GM18867 (cell line): ENCODE data around the gene GPR157.

Source experiments
- ATAC-seq: cut with Tn5 transposase; IDR thresholded peaks from one replicate; pipeline ENCODE4 v1.9.1; 2021; ENCODE audit warnings: mild to moderate bottlenecking, moderate library complexity; ENCODE audit not compliant: unreplicated experiment

Gene GPR157

GRCh38 chr1:9065213-9065751, 63.6 kb downstream of the GPR157 start:
- no peak for ATAC-seq

DNA sequence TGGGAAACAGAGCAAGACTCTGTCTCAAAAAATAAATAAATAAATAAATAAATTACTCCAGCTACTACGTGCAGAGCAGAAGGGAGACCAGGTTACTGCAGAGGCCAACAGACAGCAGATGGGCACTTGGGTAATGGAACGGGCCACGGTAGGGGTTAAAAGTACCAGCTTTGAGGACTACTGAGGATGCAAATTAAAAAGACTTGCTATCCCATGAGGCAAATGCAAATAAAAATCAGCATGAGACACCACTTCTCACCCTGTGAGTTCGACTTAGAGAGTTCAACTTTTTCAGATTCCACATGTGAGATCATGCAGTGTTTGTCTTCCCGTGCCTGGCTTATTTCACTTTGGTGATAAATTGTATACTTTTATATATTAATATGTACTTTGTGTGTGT, 66.1 kb downstream of the GPR157 start:
- ATAC-seq = no peak

DNA sequence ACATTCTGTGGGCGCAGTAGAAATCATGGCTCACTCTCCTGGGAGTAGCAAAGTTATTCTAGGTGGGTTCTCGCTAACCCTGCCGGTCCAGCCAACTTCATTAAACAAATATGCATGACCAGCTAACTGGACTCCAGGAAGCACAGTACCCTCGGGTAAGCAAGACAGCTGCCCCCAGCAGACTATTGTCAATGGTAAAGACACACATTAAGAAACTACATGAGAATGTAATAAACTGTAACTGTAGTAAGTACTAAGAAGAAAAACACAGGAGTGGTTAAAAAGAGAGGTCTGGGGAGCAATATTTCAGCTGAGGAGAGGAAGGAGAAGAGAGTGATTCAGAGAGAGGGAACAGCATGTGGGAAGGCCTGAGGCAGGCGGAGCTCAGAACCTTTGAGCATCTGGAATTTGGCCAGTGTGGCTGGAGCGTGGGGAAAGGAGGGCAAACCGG, 66.9 kb downstream of the GPR157 start:
- no peak for ATAC-seq

GRCh38 chr1:9061252-9061960, 67.5 kb downstream of the GPR157 start:
- ATAC-seq = no peak

GRCh38 chr1:9059891-9060744, 68.8 kb downstream of the GPR157 start:
- no peak for ATAC-seq

- no peak for ATAC-seq
Measured at GRCh38 chr1:9058465-9058864, 70.4 kb downstream of the GPR157 start.

- no peak for ATAC-seq
Measured at GRCh38 chr1:9057851-9058250, 71.1 kb downstream of the GPR157 start.

- no peak for ATAC-seq
Measured at GRCh38 chr1:9052272-9053049, 76.4 kb downstream of the GPR157 start.

DNA sequence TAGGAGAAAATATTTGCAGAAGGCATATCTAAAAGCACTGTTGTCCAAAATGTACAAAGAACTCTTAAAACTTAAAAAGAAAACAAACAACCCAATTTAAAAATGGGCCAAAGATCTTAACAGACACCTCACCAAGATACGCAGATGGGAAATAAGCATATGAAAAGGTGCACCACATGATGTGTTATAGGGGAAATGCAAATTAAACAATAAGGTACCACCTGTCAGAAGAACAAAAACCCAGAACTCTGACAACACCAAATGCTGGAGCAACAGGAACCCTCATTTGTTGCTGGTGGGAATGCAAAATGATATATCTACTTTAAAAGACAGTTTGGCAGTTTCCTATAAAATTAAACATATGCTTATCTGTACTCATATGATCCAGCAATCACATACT, 77.5 kb downstream of the GPR157 start:
- no peak for ATAC-seq

- ATAC-seq = no peak
Measured at GRCh38 chr1:9050803-9051202, 78.1 kb downstream of the GPR157 start.
